Fibroblast of the aortic adventitia (primary cell): Measurements from ENCODE around the gene TMEM14A. TPM values are rescaled to one million over a fixed set of nuclear protein-coding genes. Genes with fewer than 3 reads are reported as not detected.

Source experiments
- DNase-seq: peaks from one replicate; pipeline ENCODE4 v3.0.0-alpha.2; 2010; ENCODE audit warnings: low read depth
- H3K4me3 ChIP-seq: 2 replicates; pipeline ENCODE4 v1.5.1; 2011; ENCODE audit warnings: low read depth, mild to moderate bottlenecking, control low read depth, low read length, moderate library complexity
- CTCF ChIP-seq: IDR thresholded peaks from 2 replicates; pipeline ENCODE4 v1.5.1; 2011; ENCODE audit warnings: mild to moderate bottlenecking, low read length, control low read depth, inconsistent platforms; ENCODE audit not compliant: insufficient read depth
- total RNA-seq: library from RNA; depleted of rRNA; stranded (reverse); fragments of >200 nt; gene quantifications from 2 replicates; pipeline ENCODE4 v1.2.3, GENCODE V29; 2012; ENCODE audit warnings: low replicate concordance

Gene TMEM14A, protein sequence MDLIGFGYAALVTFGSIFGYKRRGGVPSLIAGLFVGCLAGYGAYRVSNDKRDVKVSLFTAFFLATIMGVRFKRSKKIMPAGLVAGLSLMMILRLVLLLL
- total RNA-seq = 16.3 and 60.1 TPM in 2 replicates

- peak; percentile 93 for DNase-seq
- TF ChIP-seq CTCF = peak; percentile 16
- H3K4me3 ChIP-seq = peak within 1 kb of the TSS; percentile 95
Observed at GRCh38 chr6:52670502-52671409, at the start of gene TMEM14A. TMEM14A (plus strand) TSS chr6:52671113; CDS start chr6:52677103, 5,990 bp downstream.

DNA sequence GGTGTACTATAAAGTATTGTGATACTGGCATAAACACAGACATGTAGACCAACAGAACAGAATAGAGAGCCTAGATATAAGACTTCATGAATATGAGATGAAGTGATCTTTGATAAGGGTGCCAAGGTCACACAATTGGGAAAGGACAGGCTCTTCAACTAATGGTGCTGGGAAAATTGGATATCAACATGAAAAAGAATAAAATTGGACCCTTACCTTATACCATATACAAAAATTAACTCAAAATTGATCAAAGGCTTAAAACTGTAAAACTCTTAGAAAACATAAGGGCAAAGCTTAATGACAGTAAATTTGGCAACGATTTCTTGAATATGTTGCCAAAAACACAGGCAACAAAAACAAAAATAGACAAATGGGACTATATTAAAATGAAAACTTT is 49.3 kb upstream of the TMEM14A start:
- no peak for TF ChIP-seq CTCF
- no peak overlapping the region for H3K4me3 ChIP-seq
- DNase-seq = no peak

- no peak for DNase-seq
- H3K4me3 ChIP-seq = no peak overlapping the region
- no peak for TF ChIP-seq CTCF
Observed at GRCh38 chr6:52622810-52623209, 48.1 kb upstream of the TMEM14A start.

DNA sequence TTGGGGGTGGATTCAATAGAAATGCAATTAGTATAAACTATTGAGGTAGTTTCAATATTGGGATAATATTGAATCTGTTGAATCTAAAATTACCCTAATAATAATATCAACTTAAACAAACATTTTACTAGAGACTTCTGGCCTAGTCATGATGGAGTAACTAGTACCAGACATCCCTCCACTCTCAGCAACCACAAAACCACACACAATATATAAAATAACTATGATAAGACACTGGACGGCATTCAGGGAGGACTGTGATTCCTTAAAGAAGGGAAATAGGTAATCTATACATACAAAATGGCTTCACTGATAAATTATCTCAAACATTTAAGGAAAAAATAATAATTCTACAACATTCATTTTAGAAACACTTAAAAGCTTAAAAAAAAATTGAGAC is 38.9 kb upstream of the TMEM14A start:
- no peak for DNase-seq
- TF ChIP-seq CTCF = no peak
- H3K4me3 ChIP-seq = no peak overlapping the region

GRCh38 chr6:52634211-52634610 is 36.7 kb upstream of the TMEM14A start:
- DNase-seq = no peak
- H3K4me3 ChIP-seq = no peak overlapping the region
- no peak for TF ChIP-seq CTCF

DNA sequence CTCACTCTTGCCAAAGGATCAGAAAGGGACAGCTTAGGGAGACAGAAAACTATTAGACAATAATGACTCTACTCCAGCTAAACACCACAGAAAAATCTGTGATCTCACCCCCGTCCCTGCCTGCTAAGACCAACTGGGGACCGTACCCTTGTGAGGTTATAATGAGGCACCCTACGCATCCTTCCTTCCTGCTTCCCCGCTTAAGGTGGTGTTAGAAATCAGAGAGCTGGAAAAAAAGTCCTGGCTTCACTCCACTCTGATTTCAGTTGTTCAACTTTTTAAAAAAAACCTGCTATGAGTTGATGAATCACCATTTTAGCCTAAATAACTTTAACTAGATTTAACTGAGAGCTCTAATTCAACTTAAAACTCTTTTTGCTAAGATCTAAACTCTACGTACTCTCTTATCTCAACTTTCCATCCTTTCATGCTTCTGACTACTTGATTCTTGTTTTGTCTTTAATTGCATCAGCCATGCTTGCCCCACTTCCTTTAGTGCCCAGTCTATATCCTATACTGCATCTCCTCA is 35.8 kb upstream of the TMEM14A start:
- H3K4me3 ChIP-seq = no peak overlapping the region
- TF ChIP-seq CTCF = no peak
- peak; percentile 41 for DNase-seq
